NCI-H1105 treated with DMSO at 0.1 percent for 48 hours (cell line): ENCODE measurements around the gene KITLG.
"Not testable (repeated sequence)": the region's sequence is repeated elsewhere in the genome, so short reads cannot be mapped to it uniquely, and the experiment has no call there.

Experiments used
- DNase-seq: peaks from one replicate; lab custom pipeline; 2025; lab: John Stamatoyannopoulos, UW

Gene KITLG

GRCh38 chr12:88496429-88496828 is 83.8 kb downstream of the KITLG start:
- DNase-seq = no peak

DNA sequence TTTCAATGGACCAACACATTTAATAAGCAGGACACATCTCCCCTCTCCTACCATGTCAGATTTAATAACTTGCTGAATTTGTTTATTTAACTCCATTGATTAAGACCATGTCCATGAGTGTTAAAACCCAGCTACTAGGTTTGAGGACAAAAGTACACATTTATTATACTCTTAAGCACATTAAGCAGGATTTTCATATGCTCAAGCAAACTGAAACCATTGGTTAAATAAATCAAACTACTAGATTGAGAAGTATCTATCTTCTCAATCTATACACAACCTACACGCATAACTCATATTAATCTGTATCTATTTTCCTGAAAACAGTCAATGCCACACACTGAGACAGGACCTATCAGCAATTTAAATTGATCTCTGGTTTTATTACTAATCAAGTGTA is 85.2 kb downstream of the KITLG start:
- DNase-seq = no peak

DNA sequence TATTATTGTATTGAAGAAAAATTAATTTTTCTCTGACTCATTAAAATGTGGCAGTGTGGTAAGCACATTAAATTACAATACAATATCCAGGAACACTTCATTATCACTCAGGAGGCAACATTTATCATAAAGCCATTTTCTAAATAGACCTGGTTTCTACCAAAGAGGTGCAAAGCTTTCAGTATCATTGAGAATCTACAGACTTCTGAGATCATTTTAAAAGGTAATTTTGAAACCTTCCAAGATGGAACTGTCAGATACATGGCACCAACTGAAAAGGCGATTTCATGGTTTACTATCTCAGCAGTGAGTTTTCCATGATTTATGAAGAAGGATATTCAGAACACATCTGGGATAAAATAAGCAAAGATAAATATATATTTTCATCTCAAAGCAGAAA is 85.8 kb downstream of the KITLG start:
- DNase-seq = no peak

DNA sequence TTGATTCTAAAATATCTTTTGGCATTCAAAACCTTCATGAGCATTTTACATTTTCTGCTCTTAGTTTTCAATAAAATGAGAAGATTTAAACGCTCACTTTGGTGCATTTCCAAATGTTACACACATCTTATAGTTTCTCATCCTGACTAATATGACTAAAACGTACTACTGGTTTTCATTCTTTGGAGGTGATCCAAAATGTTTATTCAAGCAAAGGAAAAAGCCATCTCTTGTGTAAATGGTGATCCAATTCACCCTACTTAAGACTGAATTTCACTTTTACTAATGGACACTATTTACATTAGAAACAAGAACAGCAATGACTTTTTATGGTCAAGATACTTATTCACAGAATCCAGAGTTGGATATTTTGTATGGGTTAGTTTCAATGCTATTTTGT is 86.6 kb downstream of the KITLG start:
- DNase-seq = peak; percentile 23

DNA sequence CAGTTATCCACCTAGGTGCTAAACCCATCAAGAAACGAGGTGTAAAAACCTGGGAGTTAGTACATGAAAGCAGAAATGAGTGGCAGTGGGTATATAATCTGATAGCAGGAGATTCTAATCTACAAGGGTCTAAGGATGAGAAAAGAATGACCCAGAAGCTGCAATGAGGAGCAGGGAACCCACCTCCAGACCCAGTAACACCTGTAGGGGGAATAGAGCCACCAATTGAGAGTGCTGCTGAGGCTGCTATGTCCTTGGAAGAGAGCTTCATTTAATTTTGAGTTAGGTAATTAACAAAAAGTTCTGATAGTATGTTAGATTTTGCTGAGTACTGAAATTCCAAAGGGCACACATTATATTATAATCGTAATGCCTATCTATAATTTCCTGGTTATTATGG is 89.8 kb downstream of the KITLG start:
- DNase-seq = no peak

DNA sequence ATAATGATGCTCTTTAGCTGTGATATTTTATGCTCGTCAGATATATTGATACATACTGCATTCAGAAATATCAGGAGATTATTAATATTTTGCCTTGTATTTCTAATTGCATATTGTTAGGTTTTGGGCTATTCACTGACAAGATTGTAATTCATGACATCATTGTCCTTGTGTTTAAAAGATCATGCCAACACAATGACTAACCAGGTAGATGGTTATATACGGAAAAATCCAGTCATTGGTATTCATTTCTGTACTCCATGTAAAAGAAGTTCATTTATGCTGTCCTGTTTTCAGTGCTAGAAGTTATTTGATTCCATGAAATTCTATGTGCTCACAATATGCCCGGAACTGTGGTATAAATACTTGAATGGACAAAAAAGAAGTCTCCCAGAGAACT is 107.5 kb downstream of the KITLG start:
- DNase-seq = no peak

- DNase-seq = peak; percentile 25
Measured at GRCh38 chr12:88472248-88472647, 108.0 kb downstream of the KITLG start.

DNA sequence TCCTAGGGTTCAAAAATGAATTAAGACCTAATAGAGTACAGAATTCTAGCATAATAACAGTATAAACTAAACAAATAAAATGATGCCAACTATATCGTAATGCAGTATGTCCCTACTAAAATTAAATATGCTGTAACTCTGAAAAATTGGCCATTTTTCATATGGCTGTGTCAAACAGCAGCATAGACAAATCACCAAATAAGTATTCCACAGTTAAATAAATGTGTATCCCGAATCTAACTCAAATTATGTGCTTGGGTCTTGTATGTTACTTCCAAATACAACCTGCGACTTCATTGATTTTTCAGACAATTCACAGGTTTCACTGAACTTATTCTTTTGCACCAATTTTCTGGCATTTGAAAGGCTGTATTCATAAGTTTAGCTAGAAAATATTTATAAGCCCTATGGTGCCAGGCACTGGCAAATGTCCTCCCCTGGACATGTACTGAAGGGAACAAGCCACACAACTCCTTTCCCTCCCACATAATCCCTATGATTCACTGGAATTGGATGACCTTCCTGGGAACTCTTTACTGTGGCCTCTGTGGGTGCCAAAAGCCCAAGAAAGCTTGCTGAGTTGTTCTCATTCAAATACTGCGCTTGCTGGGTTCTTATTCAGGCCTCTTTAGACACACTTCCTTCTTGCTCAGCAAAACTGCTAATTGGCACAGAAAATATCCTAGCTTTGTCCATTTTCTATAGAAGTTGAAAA is 108.8 kb downstream of the KITLG start:
- no peak for DNase-seq

DNA sequence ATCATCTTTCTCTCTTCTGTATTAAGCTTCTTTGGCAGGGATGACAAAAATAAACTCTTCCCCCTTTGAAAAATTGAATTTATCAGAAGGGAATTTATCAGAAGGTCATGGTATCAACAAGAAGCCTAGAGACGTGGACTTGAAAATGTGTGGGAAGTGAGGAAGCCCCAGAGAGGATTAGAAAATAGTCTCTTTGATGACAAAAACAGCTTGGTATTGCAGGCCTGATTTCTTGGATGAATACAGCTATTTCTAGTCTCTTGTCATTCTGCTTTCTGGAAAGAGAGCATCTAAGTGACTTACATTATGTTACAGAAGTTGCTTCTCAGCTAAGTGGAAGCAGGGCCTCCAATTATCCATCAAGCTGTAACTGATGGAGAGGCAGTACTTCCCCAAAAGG is 111.1 kb downstream of the KITLG start:
- DNase-seq = no peak

DNA sequence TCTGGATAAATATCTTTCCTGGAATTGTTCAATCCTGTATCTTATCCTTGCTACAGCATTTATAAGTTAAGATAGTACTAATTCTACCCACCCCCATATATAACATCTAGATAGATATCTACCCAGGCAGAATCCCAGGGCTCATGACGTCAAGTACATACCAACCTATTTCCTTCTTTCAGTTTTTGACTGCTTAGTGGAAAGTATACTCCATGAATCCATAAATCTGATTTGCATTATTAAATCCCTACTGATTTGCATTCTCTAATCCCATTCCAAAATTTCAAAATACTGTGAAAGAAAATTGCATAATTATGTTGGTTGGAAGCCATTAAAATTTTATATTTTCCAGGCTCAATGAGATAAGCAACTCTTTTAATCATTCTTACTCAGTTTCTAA is 111.7 kb downstream of the KITLG start:
- no peak for DNase-seq

- not testable (repeated sequence) for DNase-seq
Measured at GRCh38 chr12:88466708-88467107, 113.6 kb downstream of the KITLG start.

DNA sequence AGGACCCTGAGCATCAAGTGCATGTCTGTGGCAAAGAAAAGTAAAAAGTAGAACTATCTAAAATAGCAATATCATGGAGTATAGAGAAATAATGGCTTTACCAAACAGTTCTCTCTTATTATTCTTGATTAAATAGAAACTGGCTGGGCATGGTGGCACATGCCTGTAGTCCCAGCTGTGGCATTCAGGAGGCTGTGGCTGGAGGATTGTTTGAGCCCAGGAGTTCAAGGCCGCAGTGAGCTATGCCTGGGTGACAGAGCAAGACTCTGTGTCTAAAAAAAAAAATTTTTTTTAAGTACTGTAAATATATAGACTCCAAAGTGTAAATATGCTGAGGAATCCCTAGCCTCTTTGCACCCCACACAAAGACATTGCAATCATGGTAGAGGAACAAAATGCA is 121.9 kb downstream of the KITLG start:
- DNase-seq = no peak

- no peak for DNase-seq
Measured at GRCh38 chr12:88453323-88453722, 126.9 kb downstream of the KITLG start.

DNA sequence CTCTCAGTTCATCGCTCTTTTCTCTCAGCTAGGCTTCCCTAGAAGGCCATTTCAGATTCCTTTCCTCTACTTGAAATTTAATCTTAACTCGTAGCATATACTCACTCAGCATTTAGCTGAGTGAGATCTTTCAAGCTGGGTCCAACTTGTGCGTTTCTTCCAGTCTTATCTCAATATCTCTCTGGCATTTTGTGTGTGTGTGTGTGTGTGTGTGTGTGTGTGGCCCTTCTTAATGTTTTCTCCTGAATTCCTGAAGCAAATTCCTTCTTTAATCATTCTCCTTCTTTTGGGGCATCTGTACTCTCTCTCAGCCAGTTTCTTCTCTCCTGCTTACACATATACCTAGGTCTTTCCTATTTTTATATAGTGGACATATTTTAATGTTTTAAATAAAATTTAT is 129.1 kb downstream of the KITLG start:
- DNase-seq = no peak

GRCh38 chr12:88450136-88450535 is 130.1 kb downstream of the KITLG start:
- DNase-seq = no peak

DNA sequence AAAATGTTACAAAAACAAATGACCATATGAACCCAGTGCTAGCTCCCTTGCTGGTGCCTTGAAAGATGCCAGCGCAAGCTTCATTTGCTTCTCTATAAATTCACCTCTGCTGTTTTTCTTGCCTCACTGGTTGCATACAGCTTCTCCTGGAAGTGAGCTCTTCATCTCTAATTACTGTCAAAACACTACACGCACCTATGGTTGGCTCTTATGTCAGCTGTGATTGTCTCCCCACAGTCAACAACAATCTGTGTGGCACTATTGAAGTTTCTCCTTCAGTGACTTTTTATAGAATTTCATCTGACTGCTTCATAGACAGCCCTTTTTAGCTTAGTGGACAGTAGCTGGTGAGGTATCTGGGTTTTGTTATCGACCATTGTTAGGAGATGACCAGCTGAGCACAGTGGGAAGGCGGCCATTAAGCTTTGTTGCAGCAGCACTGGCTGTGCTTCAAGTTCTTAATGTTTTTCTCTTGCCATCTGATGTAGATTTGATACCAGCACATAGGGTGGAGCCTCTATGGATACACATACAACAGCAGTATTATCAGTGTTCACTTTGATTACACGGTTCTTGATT is 131.8 kb downstream of the KITLG start:
- DNase-seq = peak; percentile 86

DNA sequence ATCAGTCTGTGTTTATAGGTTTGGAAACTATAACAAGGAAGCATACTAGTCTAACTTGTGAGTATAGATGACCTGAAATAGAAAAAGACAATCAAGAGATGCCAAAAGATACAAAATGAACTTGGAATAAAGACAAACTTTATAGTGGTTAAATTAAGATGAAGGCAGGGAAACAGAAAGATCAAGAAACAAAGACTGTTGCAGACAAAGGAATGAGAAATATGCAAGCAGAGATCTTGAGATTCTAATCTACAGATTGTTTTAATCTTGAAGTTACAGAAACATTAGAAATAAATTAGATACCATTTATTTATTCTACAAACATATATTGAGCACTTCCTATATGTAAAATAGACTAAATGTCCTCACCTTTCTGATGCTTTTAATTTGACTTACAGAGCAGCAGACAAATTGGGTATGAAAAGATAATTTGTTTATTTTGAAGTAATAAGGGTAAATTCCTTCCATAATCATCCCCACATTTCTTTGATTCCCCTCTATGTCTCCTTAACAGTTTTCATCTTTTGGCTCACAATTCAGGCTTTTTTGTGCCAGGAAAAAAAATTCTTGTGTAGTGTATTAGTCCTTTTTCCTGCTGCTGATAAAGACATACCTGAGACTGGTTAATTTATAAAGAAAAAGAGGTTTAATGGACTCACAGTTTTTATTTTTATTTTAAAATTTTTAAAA is 134.4 kb downstream of the KITLG start:
- no peak for DNase-seq

DNA sequence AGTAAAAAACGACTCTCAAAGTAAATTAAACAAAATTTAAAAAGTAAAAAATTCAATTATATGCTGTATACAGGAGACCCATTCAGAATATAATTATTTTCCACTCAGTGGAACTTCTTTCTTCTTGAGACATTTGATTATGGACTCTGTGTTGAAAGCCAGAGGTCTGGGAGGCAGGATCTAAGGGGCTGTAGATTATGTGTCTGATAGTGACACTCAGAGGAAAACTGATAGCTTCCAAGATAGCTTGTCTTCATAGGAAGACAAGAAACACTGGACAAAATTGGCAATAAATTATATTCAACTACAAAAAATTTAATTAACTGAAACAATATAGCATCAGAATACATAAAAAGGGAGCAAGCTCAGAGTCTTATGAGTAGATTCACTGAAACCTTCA is 135.8 kb downstream of the KITLG start:
- DNase-seq = no peak
